D721Med (cell line): ENCODE data around the gene UBL4A.

Experiments
- DNase-seq: peaks from one replicate; pipeline ENCODE4 v3.0.0; 2011; ENCODE audit warnings: low spot score; ENCODE audit not compliant: insufficient read length
- FAIRE-seq: peaks from 2 replicates; lab custom pipeline; 2011; peaks lifted over from hg19 to GRCh38; lab: Jason Lieb, UNC
- TF ChIP-seq, protein P1 (sequence below): IDR thresholded peaks from 2 replicates; pipeline ENCODE4 v1.5.1; 2012; ENCODE audit warnings: mild to moderate bottlenecking, control low read depth; ENCODE audit not compliant: insufficient read depth; ENCODE audit errors: missing control alignments

UBL4A gene

DNA sequence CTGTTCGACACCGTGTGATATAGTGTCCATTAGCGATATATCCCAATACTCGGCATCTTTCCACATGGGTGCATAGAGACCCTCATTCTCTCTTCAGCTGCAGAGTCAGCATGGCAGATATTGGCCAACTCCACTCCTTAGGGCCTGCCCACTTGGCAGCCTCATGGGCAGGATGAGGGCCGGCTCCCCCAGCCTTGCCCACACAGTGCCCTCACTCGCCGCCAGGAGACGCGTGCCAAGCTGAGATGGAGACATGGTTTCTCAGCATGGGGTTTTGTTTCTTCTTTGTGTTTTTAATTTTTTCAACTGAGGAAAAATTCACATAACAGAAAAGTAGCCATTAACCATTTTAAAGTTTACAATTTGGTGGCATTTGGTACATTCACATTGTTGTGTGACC is 33.6 kb downstream of the UBL4A start:
- no peak for FAIRE-seq
- TF ChIP-seq, protein P1, sequence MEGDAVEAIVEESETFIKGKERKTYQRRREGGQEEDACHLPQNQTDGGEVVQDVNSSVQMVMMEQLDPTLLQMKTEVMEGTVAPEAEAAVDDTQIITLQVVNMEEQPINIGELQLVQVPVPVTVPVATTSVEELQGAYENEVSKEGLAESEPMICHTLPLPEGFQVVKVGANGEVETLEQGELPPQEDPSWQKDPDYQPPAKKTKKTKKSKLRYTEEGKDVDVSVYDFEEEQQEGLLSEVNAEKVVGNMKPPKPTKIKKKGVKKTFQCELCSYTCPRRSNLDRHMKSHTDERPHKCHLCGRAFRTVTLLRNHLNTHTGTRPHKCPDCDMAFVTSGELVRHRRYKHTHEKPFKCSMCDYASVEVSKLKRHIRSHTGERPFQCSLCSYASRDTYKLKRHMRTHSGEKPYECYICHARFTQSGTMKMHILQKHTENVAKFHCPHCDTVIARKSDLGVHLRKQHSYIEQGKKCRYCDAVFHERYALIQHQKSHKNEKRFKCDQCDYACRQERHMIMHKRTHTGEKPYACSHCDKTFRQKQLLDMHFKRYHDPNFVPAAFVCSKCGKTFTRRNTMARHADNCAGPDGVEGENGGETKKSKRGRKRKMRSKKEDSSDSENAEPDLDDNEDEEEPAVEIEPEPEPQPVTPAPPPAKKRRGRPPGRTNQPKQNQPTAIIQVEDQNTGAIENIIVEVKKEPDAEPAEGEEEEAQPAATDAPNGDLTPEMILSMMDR = no peak
- no peak for DNase-seq

DNA sequence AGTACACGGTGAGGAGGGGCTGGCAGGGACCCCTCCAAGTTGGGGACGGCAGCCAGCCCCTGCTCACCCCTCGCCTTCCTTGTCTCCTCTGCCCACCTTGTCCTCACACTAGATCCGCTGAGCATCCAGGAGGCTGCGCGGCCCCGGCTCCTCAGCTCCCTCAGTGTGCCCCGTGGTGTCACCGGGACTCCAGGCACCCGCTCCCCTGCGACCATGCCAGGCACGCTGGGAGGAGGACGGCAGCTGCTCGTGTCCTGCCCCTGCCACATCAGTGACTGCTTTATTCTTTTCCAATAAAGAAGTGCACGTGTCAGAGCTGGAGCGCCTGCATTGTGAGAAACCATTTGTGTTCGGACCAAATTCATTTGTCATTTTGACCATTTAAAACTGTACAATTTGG is 36.1 kb downstream of the UBL4A start:
- TF ChIP-seq, protein P1 = no peak
- FAIRE-seq (no peak), DNase-seq (no peak)

DNA sequence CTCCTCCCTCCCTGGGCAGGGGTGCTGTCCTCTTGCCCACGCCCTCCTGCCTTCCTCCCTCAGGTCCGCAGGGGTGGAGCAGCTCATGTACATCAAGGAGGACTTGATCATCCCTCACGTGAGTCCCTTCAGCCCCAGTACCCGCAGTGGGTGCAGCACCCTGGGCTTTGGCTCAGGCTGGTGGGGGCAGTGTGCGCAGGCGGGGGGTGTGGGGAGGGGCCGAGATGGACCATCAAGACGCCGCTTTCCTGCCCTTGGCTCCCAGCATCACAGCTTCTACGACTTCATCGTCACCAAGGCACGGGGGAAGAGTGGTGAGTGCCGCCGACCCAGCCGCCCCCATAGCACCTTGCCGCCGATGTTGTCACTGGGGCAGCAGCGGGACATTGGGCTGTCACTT is 36.8 kb downstream of the UBL4A start:
- TF ChIP-seq, protein P1 = no peak
- FAIRE-seq = no peak
- no peak for DNase-seq

DNA sequence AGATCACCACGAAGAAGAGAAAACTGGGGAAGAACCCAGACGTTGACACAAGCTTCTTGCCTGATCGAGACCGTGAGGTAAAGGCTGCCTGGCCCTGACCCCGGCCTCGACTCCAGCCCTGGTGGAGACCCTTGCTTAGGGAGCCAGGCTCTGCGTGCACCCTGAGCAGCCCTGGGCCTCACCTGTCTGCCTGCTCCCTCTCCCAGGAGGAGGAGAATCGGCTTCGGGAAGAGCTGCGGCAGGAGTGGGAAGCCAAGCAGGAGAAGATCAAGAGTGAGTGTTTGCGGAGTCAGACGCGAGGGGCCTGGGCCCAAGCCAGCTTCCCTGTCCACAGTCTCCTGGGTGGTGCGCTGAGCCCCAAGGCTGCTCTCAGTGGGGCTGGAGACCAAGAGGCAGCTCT is 37.9 kb downstream of the UBL4A start:
- no peak for DNase-seq
- FAIRE-seq = no peak

DNA sequence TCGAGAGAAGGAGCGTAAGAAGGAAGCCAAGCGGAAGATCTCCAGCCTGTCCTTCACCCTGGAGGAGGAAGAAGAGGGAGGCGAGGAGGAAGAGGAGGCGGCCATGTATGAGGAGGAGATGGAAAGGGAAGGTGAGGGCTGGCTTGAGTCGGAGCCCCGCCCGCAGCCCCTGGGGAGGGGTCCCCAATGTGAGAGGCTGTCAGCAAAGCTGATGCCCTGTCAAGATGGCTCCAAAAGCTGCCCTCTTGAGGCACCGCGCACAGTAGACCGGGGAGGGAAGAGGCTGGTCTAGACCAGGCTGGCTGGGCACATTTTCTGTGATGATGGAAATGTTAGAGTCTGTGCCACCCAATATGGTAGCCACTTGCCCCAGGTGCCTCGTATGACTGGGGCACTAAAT is 40.0 kb downstream of the UBL4A start:
- FAIRE-seq (no peak), DNase-seq (no peak)
- TF ChIP-seq, protein P1 = no peak

More for the DNA sequence above, 37.9 kb downstream of the UBL4A start:
- TF ChIP-seq, protein P1 = no peak

DNA sequence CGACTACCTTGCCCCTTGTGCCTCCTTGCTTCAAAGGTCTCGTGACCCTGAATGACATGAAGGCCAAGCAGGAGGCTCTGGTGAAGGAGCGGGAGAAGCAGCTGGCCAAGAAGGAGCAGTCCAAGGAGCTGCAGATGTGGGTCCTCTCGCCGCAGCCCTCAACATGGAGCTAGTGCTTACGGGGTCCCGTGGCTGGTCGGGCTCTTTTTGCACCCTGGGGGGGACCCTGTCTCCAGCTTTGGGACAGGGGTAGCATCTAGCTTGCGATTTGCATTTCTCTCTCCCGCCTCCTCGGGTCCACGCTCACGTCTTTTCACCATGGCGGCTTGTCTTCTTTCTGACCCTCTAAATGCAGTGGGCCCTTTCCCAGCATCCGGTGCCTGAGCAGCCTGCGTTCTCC is 40.6 kb downstream of the UBL4A start:
- DNase-seq = no peak
- TF ChIP-seq, protein P1 = no peak
- FAIRE-seq = no peak

DNA sequence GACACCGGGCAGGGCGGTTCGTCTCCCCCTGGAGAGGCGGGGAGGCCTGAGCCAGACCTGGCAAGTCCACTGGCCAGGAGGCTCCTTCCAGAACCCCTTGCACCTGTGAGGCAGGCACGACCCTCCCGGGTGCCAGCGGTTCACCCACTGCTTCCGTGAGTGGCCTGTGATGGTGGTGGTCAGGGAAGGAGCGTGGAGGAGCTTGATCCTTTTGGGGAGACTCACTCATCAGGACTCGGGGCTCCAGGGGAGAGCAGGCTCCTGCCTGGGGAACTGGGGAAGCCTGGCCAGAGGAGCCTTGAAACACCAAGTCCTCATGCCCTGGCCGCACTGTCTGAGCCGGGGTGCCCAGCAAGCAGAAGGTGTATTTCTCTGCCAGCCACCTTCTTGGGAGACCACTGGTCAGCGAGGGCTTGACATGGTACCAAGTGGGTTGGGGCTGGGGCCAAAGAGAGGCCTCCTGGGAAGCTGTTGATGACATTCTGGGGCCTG is 41.6 kb downstream of the UBL4A start:
- no peak for FAIRE-seq
- DNase-seq = no peak
- TF ChIP-seq, protein P1 = no peak
